OCI-LY7 (cell line): Measurements from ENCODE around the gene FAM78A. TPM values are rescaled to one million over a fixed set of nuclear protein-coding genes. Genes with fewer than 3 reads are reported as not detected.

Experiments
- BruUV-seq: library from RNA; stranded (reverse); fragments of 400-500 nt; replicated peaks from 2 replicates; lab custom pipeline; 2021; lab: Mats Ljungman, UMichigan
- CTCF ChIA-PET: fragments of 300-600 bp; sonication (Branson Sonifier 250); formaldehyde crosslinking; loops from one replicate; lab custom pipeline; 2022; ENCODE audit warnings: antibody characterized with exemption; ENCODE audit not compliant: unreplicated experiment; lab: Charles Lee
- POLR2A ChIA-PET: fragments of 300-600 bp; sonication (Branson Sonifier 250); formaldehyde crosslinking; loops from one replicate; lab custom pipeline; 2022; ENCODE audit warnings: antibody characterized with exemption; lab: Charles Lee
- DNase-seq: peaks from one replicate; pipeline ENCODE4 v3.0.0-alpha.2; 2015; ENCODE audit warnings: low spot score
- H2AFZ ChIP-seq: fragments of 200-600 bp; sonication (generic), shearing (Covaris generic); 2 replicates; pipeline ENCODE4 v1.6.1; 2014; ENCODE audit warnings: mild to moderate bottlenecking, antibody characterized with exemption, low read length, moderate library complexity
- H3K27ac ChIP-seq: fragments of 200-600 bp; sonication (generic); 2 replicates; pipeline ENCODE4 v1.5.1; 2014; ENCODE audit warnings: mixed run types, low read depth, mild to moderate bottlenecking, moderate library complexity, low read length, inconsistent platforms; ENCODE audit not compliant: poor library complexity, severe bottlenecking
- H3K36me3 ChIP-seq: fragments of 200-600 bp; sonication (generic); 2 replicates; pipeline ENCODE4 v1.6.1; 2014; ENCODE audit warnings: mild to moderate bottlenecking, antibody characterized with exemption, low read length, moderate library complexity, mixed read lengths; ENCODE audit not compliant: insufficient read depth
- H3K4me1 ChIP-seq: fragments of 200-600 bp; sonication (generic); 2 replicates; pipeline ENCODE4 v1.5.1; 2014; ENCODE audit warnings: mild to moderate bottlenecking, low read length; ENCODE audit not compliant: insufficient read depth, poor library complexity, severe bottlenecking
- H3K4me2 ChIP-seq: fragments of 200-600 bp; sonication (generic); 2 replicates; pipeline ENCODE4 v1.6.1; 2014; ENCODE audit warnings: mild to moderate bottlenecking, low read length
- H3K4me3 ChIP-seq: fragments of 200-600 bp; sonication (generic); 2 replicates; pipeline ENCODE4 v1.5.1; 2014; ENCODE audit warnings: mild to moderate bottlenecking, low read depth, low read length; ENCODE audit not compliant: poor library complexity, severe bottlenecking
- H3K79me2 ChIP-seq: fragments of 200-600 bp; sonication (generic); 2 replicates; pipeline ENCODE4 v1.6.1; 2016; ENCODE audit warnings: low read depth, mild to moderate bottlenecking, low read length, moderate library complexity, mixed read lengths; ENCODE audit not compliant: insufficient read depth
- H3K9me2 ChIP-seq: fragments of 200-600 bp; sonication (generic); 2 replicates; pipeline ENCODE4 v1.6.1; 2016; ENCODE audit warnings: mild to moderate bottlenecking, low read length, mixed read lengths; ENCODE audit not compliant: insufficient read depth
- H3K9me3 ChIP-seq: fragments of 200-600 bp; sonication (generic); 2 replicates; pipeline ENCODE4 v1.6.1; 2014; ENCODE audit warnings: mild to moderate bottlenecking, mixed run types, low read length, mixed read lengths
- H4K20me1 ChIP-seq: fragments of 200-600 bp; sonication (generic); 2 replicates; pipeline ENCODE4 v1.6.1; 2014; ENCODE audit warnings: mild to moderate bottlenecking, antibody characterized with exemption, low read length, moderate library complexity, mixed read lengths; ENCODE audit not compliant: insufficient read depth
- EZH2phosphoT487 ChIP-seq: fragments of 200-600 bp; sonication (generic); IDR thresholded peaks from 2 replicates; pipeline ENCODE4 v1.6.1; 2018; ENCODE audit warnings: low read depth, borderline replicate concordance, mild to moderate bottlenecking, mixed run types, antibody characterized with exemption, low read length, moderate library complexity, mixed read lengths
- intact Hi-C: fragments of 100-400 bp; cut with micrococcal nuclease; formaldehyde crosslinking; loops from one replicate; pipeline ENCODE4 v1.10.0; 2022; ENCODE audit not compliant: unreplicated experiment
- total RNA-seq, 2 experiments: library from RNA; depleted of rRNA in 1 of 2; stranded (reverse); fragments of >200 nt in 1 of 2; shearing (Covaris generic) in 1 of 2; gene quantifications; 2 replicates each; pipeline ENCODE4 v1.2.3, GENCODE V29; 2014 to 2022
- TF ChIP-seq, protein P1 (sequence below): fragments of 200-600 bp; sonication (generic); conservative IDR thresholded peaks from 2 replicates; pipeline ENCODE4 v1.5.1; 2014; ENCODE audit warnings: mild to moderate bottlenecking, antibody characterized with exemption, low read length, moderate library complexity, mixed read lengths

The FAM78A gene
- total RNA-seq, 2 experiments from 2014 or later, result 25.0 to 35.0 TPM

DNA sequence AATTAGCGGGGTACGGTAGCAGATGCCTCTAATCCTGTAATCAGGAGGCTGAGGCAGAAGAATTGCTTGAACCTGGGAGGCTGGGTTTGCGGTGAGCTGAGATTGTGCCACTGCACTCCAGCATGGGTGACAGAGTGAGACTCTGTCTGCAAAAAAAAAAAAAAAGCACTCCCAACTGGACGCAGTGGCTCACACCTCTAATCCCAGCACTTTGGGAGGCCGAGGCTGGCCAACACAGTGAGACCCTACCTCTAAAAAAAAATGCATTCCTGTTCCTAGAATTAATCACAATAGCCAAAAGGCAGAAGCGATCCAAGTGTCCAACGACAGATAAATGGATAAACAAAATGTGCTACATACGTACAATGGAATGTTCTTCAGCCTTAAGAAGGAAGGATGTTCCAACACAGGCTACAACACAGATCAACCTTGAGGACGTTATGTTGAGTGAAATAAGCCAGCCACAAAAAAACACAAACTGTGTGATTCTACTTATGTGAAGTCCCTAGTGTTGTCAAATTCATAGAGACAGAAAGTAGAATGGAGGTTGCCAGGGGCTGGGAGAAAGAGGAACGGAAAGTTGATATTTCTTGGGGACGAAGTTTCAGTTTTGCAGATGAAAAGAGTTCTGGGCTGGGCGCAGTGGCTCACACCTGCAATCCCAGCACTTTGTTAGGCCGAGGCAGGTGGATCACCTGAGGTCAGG is 13.8 kb downstream of the FAM78A start:
- Histone ChIP-seq H3K9me2 (no peaks in the 10 kb centered on the region), H3K36me3 (peaks cover 77% of the 10 kb centered on the region), H3K4me1 (peaks cover 64% of the 10 kb centered on the region), H3K9me3 (no peaks in the 10 kb centered on the region), H3K4me2 (peak overlapping the region; percentile 54), H2AFZ (no peak overlapping the region), H3K4me3 (peak overlapping the region; percentile 19), H3K27ac (peak overlapping the region; percentile 87), H3K79me2 (peaks cover 57% of the 10 kb centered on the region), H4K20me1 (no peaks in the 10 kb centered on the region)
- ChIA-PET POLR2A (interaction anchor here (1.8 kb wide), 1 partner anchor 10 kb away, joined by 5 read pairs; no protein-coding TSS in a partner anchor), CTCF (no interaction called here)
- intact Hi-C loops, result no loop called here
- DNase-seq, result peak; percentile 79
- TF ChIP-seq, protein P1, sequence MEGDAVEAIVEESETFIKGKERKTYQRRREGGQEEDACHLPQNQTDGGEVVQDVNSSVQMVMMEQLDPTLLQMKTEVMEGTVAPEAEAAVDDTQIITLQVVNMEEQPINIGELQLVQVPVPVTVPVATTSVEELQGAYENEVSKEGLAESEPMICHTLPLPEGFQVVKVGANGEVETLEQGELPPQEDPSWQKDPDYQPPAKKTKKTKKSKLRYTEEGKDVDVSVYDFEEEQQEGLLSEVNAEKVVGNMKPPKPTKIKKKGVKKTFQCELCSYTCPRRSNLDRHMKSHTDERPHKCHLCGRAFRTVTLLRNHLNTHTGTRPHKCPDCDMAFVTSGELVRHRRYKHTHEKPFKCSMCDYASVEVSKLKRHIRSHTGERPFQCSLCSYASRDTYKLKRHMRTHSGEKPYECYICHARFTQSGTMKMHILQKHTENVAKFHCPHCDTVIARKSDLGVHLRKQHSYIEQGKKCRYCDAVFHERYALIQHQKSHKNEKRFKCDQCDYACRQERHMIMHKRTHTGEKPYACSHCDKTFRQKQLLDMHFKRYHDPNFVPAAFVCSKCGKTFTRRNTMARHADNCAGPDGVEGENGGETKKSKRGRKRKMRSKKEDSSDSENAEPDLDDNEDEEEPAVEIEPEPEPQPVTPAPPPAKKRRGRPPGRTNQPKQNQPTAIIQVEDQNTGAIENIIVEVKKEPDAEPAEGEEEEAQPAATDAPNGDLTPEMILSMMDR, result no peak
- TF ChIP-seq EZH2phosphoT487, result no peak
- no TSS peak for BruUV-seq

DNA sequence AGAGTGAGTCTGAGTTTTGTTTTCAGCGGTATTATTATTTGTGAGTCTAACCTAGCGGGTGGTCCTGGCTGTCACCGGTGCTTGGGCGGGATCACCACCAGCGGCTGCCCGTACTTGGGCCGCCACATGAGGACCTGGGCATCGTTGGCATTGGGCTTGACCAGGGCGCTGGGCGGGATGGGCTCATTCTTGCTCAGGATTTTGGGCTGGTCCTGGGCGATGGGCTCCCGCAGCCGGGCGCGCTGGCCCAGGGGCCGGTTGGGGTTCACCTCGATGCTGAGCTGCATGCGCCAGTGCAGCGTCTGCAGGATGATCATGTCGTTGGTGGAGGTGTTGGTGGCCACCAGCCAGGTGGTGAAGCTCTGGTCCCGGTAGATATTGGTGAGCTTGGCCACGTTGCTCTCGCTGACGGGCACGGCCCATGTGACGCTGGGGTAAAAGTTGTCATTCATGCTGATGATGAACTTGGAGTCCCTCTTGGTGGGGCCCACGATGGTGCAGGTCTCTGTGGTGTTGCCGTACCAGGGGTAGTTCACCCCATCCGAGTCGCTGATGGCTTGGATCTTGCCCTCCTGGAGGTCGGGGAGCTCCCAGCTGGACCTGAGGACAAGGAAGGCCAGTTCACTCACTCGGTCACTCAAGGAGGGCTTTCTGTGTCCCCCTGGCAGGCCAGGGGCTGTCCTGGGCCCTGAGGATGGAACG is 15.4 kb downstream of the FAM78A start:
- intact Hi-C loops, result no loop called here
- POLR2A ChIA-PET, result no interaction called here
- Histone ChIP-seq H4K20me1 (no peaks in the 10 kb centered on the region), H3K27ac (no peak overlapping the region), H3K4me3 (no peak overlapping the region), H2AFZ (no peak overlapping the region), H3K9me2 (no peaks in the 10 kb centered on the region), H3K4me2 (no peak overlapping the region), H3K4me1 (peaks cover 62% of the 10 kb centered on the region), H3K36me3 (peaks cover 70% of the 10 kb centered on the region), H3K79me2 (peaks cover 41% of the 10 kb centered on the region), H3K9me3 (no peaks in the 10 kb centered on the region)
- CTCF ChIA-PET, result interaction anchor here (0.6 to 0.7 kb wide), 2 partner anchors 13 to 1844 kb away, joined by 3 to 4 read pairs; no protein-coding TSS in a partner anchor
- BruUV-seq, result no TSS peak
- TF ChIP-seq, protein P1, result no peak
- no peak for TF ChIP-seq EZH2phosphoT487
- no peak for DNase-seq
